Pancreas (tissue), 10 donors: ENCODE results near the gene TMEM95. TPM values are rescaled to one million over a fixed set of nuclear protein-coding genes. Genes with fewer than 3 reads are reported as not detected.

Experiments
- ATAC-seq, 4 donors: fragments of 200-7000 bp; cut with Tn5 transposase; one replicate each; pipeline versions ENCODE4 v1.8.0 to v1.9.1; 2020; ENCODE audit warnings: mild to moderate bottlenecking in 4 of 4, moderate library complexity in 4 of 4
- DNase-seq, 6 donors: peaks; one replicate each; pipeline ENCODE4 v3.0.0-alpha.2; 2020
- FAIRE-seq: peaks from 2 replicates; lab custom pipeline; 2012; peaks lifted over from hg19 to GRCh38; lab: Jason Lieb, UNC
- H3K27ac ChIP-seq, 4 donors: fragments of 200-600 bp; sonication (generic); 1 replicate in 3 of 4; 2 replicates in 1 of 4; pipeline versions ENCODE4 v1.5.0 to v1.8.0; 2020
- H3K27me3 ChIP-seq, 4 donors: fragments of 200-600 bp; one replicate each; pipeline ENCODE4 v1.8.0; 2021
- H3K36me3 ChIP-seq, 3 donors: fragments of 200-600 bp; sonication (generic) in 1 of 3; one replicate each; pipeline versions ENCODE4 v1.5.0 to v1.8.0; 2020 to 2021
- H3K4me1 ChIP-seq, 3 donors: fragments of 200-600 bp; one replicate each; pipeline ENCODE4 v1.8.0; 2021
- H3K4me3 ChIP-seq, 4 donors: fragments of 200-600 bp; sonication (generic) in 2 of 4; one replicate each; pipeline versions ENCODE4 v1.5.0 to v1.8.0; 2020 to 2021
- H3K9me3 ChIP-seq, 4 donors: fragments of 200-600 bp; one replicate each; pipeline ENCODE4 v1.8.0; 2021
- WGBS, 2 donors: extraction: QIAGEN DNeasy Blood & Tissue Kit; methylation state at CpG; one replicate each; pipeline ENCODE4 v1.1.7; 2013; 5-methylcytosine and 5-hydroxymethylcytosine counted together
- intact Hi-C, 3 donors: fragments of 100-400 bp; cut with DNase I; formaldehyde crosslinking; loops; one replicate each; pipeline versions ENCODE4 v1.11.1 to v1.14.2; 2022
- polyA plus RNA-seq, 2 donors: library from polyadenylated mRNA; stranded (reverse); fragments of 200-250 nt; gene quantifications; one replicate each; pipeline ENCODE4 v1.2.3, GENCODE V29; 2013
- total RNA-seq, 6 donors: library from RNA; stranded (reverse); fragmentation: NEBNext Ultra II Directional in 4 of 6; extraction: Animal tissue kit (Norgen Biotek cat#: 25700) in 4 of 6; gene quantifications; one replicate each; pipeline versions ENCODE4 v1.2.1 to v1.2.4, GENCODE V29; 2021 to 2023
- TF ChIP-seq, protein P1 (sequence below), 4 donors: fragments of 200-600 bp; sonication (generic) in 3 of 4; IDR thresholded peaks; one replicate each; pipeline versions ENCODE4 v1.5.0 to v1.8.0; 2021; ENCODE audit warnings: antibody characterized with exemption in 4 of 4
- donor health status: healthy with polysubstance abuse.
- donor health status: DM: no; HTN: no; CAD: no; lungs with moderate emphysema.
- donor health status: DM: no; HTN: no; CAD: no.
- donor health status: control.
- donor health status: control.
- donor health status: Bipolar disorder and iron deficiency.
- donor health status: DM: yes; HTN: yes; CAD: no.
- donor health status: DM: no; HTN: no; CAD: no.
- donor health status: DM: no; HTN: no; CAD: no.
- donor health status: DM: yes; HTN: yes; CAD: no.

The TMEM95 gene
- total and polyA plus RNA-seq, 8 donors: not detected

GRCh38 chr17:7383371-7383741 is 28.4 kb downstream of the TMEM95 start:
- no peaks in the 10 kb centered on the region for H3K9me3 ChIP-seq
- H3K27ac ChIP-seq: no peak overlapping the region
- H3K4me3 ChIP-seq: no peak overlapping the region
- intact Hi-C loops: no loop called here
- WGBS, 2 donors: 90 to 92% methylated on average over 11 of the region's 11 CpGs
- DNase-seq (no peak), FAIRE-seq (no peak), ATAC-seq (no peak)
- TF ChIP-seq, protein P1, sequence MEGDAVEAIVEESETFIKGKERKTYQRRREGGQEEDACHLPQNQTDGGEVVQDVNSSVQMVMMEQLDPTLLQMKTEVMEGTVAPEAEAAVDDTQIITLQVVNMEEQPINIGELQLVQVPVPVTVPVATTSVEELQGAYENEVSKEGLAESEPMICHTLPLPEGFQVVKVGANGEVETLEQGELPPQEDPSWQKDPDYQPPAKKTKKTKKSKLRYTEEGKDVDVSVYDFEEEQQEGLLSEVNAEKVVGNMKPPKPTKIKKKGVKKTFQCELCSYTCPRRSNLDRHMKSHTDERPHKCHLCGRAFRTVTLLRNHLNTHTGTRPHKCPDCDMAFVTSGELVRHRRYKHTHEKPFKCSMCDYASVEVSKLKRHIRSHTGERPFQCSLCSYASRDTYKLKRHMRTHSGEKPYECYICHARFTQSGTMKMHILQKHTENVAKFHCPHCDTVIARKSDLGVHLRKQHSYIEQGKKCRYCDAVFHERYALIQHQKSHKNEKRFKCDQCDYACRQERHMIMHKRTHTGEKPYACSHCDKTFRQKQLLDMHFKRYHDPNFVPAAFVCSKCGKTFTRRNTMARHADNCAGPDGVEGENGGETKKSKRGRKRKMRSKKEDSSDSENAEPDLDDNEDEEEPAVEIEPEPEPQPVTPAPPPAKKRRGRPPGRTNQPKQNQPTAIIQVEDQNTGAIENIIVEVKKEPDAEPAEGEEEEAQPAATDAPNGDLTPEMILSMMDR (IDR thresholded peaks at IDR 0.05): no peak
- H3K27me3 ChIP-seq: no peaks in the 10 kb centered on the region
- no peaks in the 10 kb centered on the region for H3K36me3 ChIP-seq
- H3K4me1 ChIP-seq: peaks cover 6 to 11% (median 8%) of the 10 kb centered on the region in 3 donors

DNA sequence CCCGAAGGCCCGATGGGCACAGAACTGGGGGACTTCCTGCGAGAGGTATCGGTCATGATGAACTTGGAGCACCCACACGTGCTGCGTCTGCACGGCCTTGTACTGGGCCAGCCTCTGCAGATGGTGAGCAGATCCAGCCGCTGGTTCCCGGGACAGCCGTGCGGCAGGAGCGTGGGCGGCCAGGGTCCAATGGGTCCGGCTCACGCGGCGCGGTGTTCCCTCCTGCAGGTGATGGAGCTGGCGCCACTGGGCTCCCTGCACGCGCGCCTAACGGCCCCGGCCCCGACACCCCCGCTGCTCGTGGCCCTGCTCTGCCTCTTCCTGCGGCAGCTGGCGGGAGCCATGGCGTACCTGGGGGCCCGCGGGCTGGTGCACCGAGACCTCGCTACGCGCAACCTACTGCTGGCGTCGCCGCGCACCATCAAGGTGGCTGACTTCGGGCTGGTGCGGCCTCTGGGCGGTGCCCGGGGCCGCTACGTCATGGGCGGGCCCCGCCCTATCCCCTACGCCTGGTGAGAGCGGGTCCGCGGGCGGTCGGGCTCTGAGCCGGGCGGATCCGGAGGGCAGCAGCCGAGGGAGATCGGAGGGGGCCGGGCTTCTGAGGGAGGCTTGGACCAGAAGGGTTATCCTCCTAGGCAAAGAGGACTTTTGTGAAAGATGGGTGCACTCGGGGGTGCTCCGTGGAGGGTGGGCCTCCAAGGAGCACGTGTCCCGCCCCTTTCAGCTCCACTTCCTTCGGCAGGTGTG is 29.0 kb downstream of the TMEM95 start:
- FAIRE-seq: no peak
- TF ChIP-seq, protein P1 (IDR thresholded peaks at IDR 0.05): no peak
- peak in 2 of 4 donors; percentile 26 to 29 for ATAC-seq
- no peak for DNase-seq
- H3K27ac ChIP-seq: no peak overlapping the region
- intact Hi-C loops: no loop called here
- no peaks in the 10 kb centered on the region for H3K9me3 ChIP-seq
- peak overlapping the region in 1 of 4 donors; percentile 33 for H3K4me3 ChIP-seq
- H3K27me3 ChIP-seq: no peaks in the 10 kb centered on the region
- WGBS, 2 donors: 77 to 82% methylated on average over 65 of the region's 65 CpGs
- H3K4me1 ChIP-seq: peaks cover 6 to 11% (median 8%) of the 10 kb centered on the region in 3 donors
- H3K36me3 ChIP-seq: peaks cover 0 to 3% (median 0%) of the 10 kb centered on the region in 3 donors

- no peak for DNase-seq
Observed at GRCh38 chr17:7384489-7385081, 29.6 kb downstream of the TMEM95 start.

GRCh38 chr17:7388856-7389255 is 33.9 kb downstream of the TMEM95 start:
- TF ChIP-seq, protein P1 (IDR thresholded peaks at IDR 0.05): no peak
- DNase-seq: no peak

More at GRCh38 chr17:7384489-7385081, 29.6 kb downstream of the TMEM95 start:
- no peaks in the 10 kb centered on the region for H3K27me3 ChIP-seq
- TF ChIP-seq, protein P1 (IDR thresholded peaks at IDR 0.05): no peak
- H3K4me3 ChIP-seq: peak overlapping the region in 1 of 4 donors; percentile 33
- intact Hi-C loops: no loop called here
- H3K36me3 ChIP-seq: peaks cover 0 to 10% (median 0%) of the 10 kb centered on the region in 3 donors
- ATAC-seq (no peak), FAIRE-seq (no peak)
- H3K27ac ChIP-seq: no peak overlapping the region
- H3K9me3 ChIP-seq: no peaks in the 10 kb centered on the region
- peaks cover 6 to 11% (median 8%) of the 10 kb centered on the region in 3 donors for H3K4me1 ChIP-seq
- WGBS, 2 donors: 84 to 91% methylated on average over 23 of the region's 23 CpGs

More at GRCh38 chr17:7388856-7389255, 33.9 kb downstream of the TMEM95 start:
- Histone ChIP-seq H3K9me3 (no peaks in the 10 kb centered on the region), H3K4me1 (peaks cover 0 to 3% (median 0%) of the 10 kb centered on the region in 3 donors), H3K36me3 (peaks cover 0 to 10% (median 0%) of the 10 kb centered on the region in 3 donors), H3K27me3 (no peaks in the 10 kb centered on the region), H3K4me3 (no peak overlapping the region), H3K27ac (no peak overlapping the region)
- intact Hi-C loops: no loop called here
- whole genome bisulfite sequencing, 2 donors: 93 to 96% methylated on average over 10 of the region's 10 CpGs
- no peak for ATAC-seq
- no peak for FAIRE-seq
